Measurements from ENCODE around the gene SORT1. TPM values are rescaled to one million over a fixed set of nuclear protein-coding genes. Genes with fewer than 3 reads are reported as not detected.

SORT1 gene
- total RNA-seq, 1 donor from 2014 or later = 7.9 TPM

GRCh38 chr1:109425391-109426280 is 27.9 kb upstream of the SORT1 start:
- FAIRE-seq (no peak), DNase-seq (ENCODE audit: low read depth) (peak; percentile 67)
- TF ChIP-seq, protein P1, sequence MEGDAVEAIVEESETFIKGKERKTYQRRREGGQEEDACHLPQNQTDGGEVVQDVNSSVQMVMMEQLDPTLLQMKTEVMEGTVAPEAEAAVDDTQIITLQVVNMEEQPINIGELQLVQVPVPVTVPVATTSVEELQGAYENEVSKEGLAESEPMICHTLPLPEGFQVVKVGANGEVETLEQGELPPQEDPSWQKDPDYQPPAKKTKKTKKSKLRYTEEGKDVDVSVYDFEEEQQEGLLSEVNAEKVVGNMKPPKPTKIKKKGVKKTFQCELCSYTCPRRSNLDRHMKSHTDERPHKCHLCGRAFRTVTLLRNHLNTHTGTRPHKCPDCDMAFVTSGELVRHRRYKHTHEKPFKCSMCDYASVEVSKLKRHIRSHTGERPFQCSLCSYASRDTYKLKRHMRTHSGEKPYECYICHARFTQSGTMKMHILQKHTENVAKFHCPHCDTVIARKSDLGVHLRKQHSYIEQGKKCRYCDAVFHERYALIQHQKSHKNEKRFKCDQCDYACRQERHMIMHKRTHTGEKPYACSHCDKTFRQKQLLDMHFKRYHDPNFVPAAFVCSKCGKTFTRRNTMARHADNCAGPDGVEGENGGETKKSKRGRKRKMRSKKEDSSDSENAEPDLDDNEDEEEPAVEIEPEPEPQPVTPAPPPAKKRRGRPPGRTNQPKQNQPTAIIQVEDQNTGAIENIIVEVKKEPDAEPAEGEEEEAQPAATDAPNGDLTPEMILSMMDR (IDR thresholded peaks at IDR 0.05; ENCODE audit: insufficient read depth, low read length, severe bottlenecking) = no peak
- H3K36me3 ChIP-seq (ENCODE audit: control insufficient read depth, insufficient read depth, low read length) = peaks cover 4% of the 10 kb centered on the region
- H3K27me3 ChIP-seq (ENCODE audit: control insufficient read depth, insufficient read depth, low read length) = no peaks in the 10 kb centered on the region
- H3K4me3 ChIP-seq (ENCODE audit: low read depth, low read length) = peak overlapping the region; percentile 96

DNA sequence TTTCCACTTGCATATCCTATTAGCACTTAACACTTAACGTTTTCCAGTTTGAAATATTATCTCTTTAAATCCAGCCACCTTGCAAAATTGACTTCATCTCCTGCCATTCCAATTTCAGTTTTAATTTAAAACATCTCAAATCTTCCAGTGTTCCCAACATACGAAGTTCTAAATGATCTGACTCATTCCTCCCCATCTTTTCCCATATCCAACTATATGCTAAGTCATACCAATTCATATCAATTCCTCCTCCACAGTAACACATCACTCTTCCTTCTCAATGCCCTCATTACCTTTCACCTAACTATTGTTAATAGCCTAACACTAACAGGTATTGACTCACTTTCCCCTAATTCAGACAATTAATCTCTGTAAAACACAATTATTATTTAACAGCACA is 25.8 kb upstream of the SORT1 start:
- FAIRE-seq = no peak
- TF ChIP-seq, protein P1 (IDR thresholded peaks at IDR 0.05; ENCODE audit: insufficient read depth, low read length, severe bottlenecking) = no peak
- no peak overlapping the region for H3K4me3 ChIP-seq (ENCODE audit: low read depth, low read length)

DNA sequence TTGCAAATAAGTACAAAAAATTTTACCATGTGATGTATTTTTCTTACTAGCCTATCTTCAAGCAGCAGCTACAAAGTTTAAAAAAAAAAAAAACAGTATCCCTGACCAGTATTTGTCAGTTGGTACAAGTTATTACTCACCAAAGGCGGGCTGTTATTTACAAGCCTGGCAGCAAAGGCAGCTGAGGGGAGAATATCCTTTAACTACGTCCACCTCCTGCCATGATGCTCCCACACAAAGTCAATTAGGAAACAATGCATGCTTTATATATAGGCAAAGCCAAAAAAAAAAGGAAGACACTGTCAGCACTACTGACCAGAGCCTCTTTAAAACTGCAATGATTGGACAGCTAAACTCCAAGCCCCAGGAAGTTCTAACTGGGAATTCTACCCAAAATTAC is 14.8 kb upstream of the SORT1 start:
- peaks cover 23% of the 10 kb centered on the region for H3K36me3 ChIP-seq (ENCODE audit: control insufficient read depth, insufficient read depth, low read length)
- FAIRE-seq = no peak
- no peaks in the 10 kb centered on the region for H3K27me3 ChIP-seq (ENCODE audit: control insufficient read depth, insufficient read depth, low read length)
- DNase-seq (ENCODE audit: low read depth) = no peak
- TF ChIP-seq, protein P1 (IDR thresholded peaks at IDR 0.05; ENCODE audit: insufficient read depth, low read length, severe bottlenecking) = no peak
- H3K4me3 ChIP-seq (ENCODE audit: low read depth, low read length) = no peak overlapping the region

More for the DNA sequence above, 25.8 kb upstream of the SORT1 start:
- no peak for DNase-seq (ENCODE audit: low read depth)
- Histone ChIP-seq H3K27me3 (ENCODE audit: control insufficient read depth, insufficient read depth, low read length) (no peaks in the 10 kb centered on the region), H3K36me3 (ENCODE audit: control insufficient read depth, insufficient read depth, low read length) (peaks cover 7% of the 10 kb centered on the region)

GRCh38 chr1:109404838-109405237 is 7.1 kb upstream of the SORT1 start:
- no peak for DNase-seq (ENCODE audit: low read depth)
- TF ChIP-seq, protein P1 (IDR thresholded peaks at IDR 0.05; ENCODE audit: insufficient read depth, low read length, severe bottlenecking) = no peak
- H3K4me3 ChIP-seq (ENCODE audit: low read depth, low read length) = no peak overlapping the region
- no peaks in the 10 kb centered on the region for H3K27me3 ChIP-seq (ENCODE audit: control insufficient read depth, insufficient read depth, low read length)
- FAIRE-seq = no peak
- H3K36me3 ChIP-seq (ENCODE audit: control insufficient read depth, insufficient read depth, low read length) = peaks cover 12% of the 10 kb centered on the region

DNA sequence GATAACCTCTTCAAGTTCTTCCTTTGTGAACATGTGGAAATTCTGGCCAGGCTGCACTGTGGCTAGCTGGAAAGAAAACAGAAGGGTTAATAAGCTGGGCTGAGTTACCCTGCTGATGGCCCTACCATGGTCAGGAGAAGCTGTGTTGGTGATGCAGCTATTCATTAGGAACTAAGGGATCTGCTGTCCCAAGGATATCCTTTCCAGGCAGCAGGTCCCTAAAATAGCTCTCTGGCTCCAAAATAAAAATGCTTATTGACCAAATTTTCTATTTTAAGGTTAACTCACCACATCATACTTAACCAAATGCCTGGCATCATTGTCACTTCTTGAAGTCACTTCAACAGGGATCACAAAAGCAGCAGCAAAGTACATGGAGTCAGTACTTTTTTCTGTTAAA is 4.3 kb upstream of the SORT1 start:
- FAIRE-seq (no peak), DNase-seq (ENCODE audit: low read depth) (no peak)
- Histone ChIP-seq H3K4me3 (ENCODE audit: low read depth, low read length) (no peak overlapping the region), H3K36me3 (ENCODE audit: control insufficient read depth, insufficient read depth, low read length) (peaks cover 5% of the 10 kb centered on the region), H3K27me3 (ENCODE audit: control insufficient read depth, insufficient read depth, low read length) (no peaks in the 10 kb centered on the region)
- TF ChIP-seq, protein P1 (IDR thresholded peaks at IDR 0.05; ENCODE audit: insufficient read depth, low read length, severe bottlenecking) = no peak
